H9 (cell line): ENCODE data around the gene PIP5KL1. TPM values are rescaled to one million over a fixed set of nuclear protein-coding genes. Genes with fewer than 3 reads are reported as not detected.

Experiments used
- DNase-seq: peaks from one replicate; pipeline ENCODE4 v3.0.0-alpha.2; 2017
- H2AFZ ChIP-seq: one replicate; pipeline ENCODE4 v1.6.1; 2013; ENCODE audit warnings: mild to moderate bottlenecking, low read length, control low read depth, moderate library complexity
- H2AK5ac ChIP-seq: 2 replicates; pipeline ENCODE4 v1.6.1; 2013; ENCODE audit warnings: low read length, control low read depth, mixed read lengths; ENCODE audit not compliant: insufficient read length
- H2BK120ac ChIP-seq: one replicate; pipeline ENCODE4 v1.6.1; 2013; ENCODE audit warnings: low read depth, mild to moderate bottlenecking, low read length, control low read depth, inconsistent platforms; ENCODE audit not compliant: poor library complexity, severe bottlenecking
- H2BK12ac ChIP-seq: 2 replicates; pipeline ENCODE4 v1.6.1; 2013; ENCODE audit warnings: low read length, control low read depth, mixed read lengths, low read depth; ENCODE audit not compliant: insufficient read length
- H2BK15ac ChIP-seq: 2 replicates; pipeline ENCODE4 v1.6.1; 2013; ENCODE audit warnings: low read depth, low read length, control low read depth
- H2BK20ac ChIP-seq: one replicate; pipeline ENCODE4 v1.6.1; 2013; ENCODE audit warnings: low read depth, mild to moderate bottlenecking, low read length, control low read depth, inconsistent platforms; ENCODE audit not compliant: poor library complexity, severe bottlenecking
- H2BK5ac ChIP-seq: 2 replicates; pipeline ENCODE4 v1.6.1; 2013; ENCODE audit warnings: low read length, control low read depth, mixed read lengths; ENCODE audit not compliant: insufficient read length
- H3K14ac ChIP-seq: 2 replicates; pipeline ENCODE4 v1.6.1; 2013; ENCODE audit warnings: low read length, control low read depth; ENCODE audit not compliant: insufficient read depth
- H3K18ac ChIP-seq: 2 replicates; pipeline ENCODE4 v1.6.1; 2013; ENCODE audit warnings: low read depth, mild to moderate bottlenecking, mixed read lengths, low read length, control low read depth; ENCODE audit not compliant: insufficient read length
- H3K23ac ChIP-seq: 2 replicates; pipeline ENCODE4 v1.6.1; 2013; ENCODE audit warnings: low read length, control low read depth, mixed read lengths, low read depth; ENCODE audit not compliant: insufficient read length
- H3K23me2 ChIP-seq: 2 replicates; pipeline ENCODE4 v1.6.1; 2013; ENCODE audit warnings: low read depth, mild to moderate bottlenecking, mixed read lengths, low read length, control low read depth; ENCODE audit not compliant: insufficient read length, poor library complexity, severe bottlenecking
- H3K27ac ChIP-seq: 2 replicates; pipeline ENCODE4 v1.5.1; 2013; ENCODE audit warnings: low read length, control low read depth, mixed read lengths, low read depth; ENCODE audit not compliant: insufficient read length
- H3K27me3 ChIP-seq: 2 replicates; pipeline ENCODE4 v1.6.1; 2013; ENCODE audit warnings: low read length, control low read depth, inconsistent platforms; ENCODE audit not compliant: insufficient read depth
- H3K4ac ChIP-seq: 2 replicates; pipeline ENCODE4 v1.6.1; 2013; ENCODE audit warnings: low read depth, mild to moderate bottlenecking, control low read depth, inconsistent platforms, low read length, moderate library complexity
- H3K4me1 ChIP-seq: 2 replicates; pipeline ENCODE4 v1.6.1; 2013; ENCODE audit warnings: low read length, control low read depth, inconsistent platforms; ENCODE audit not compliant: insufficient read depth
- H3K4me2 ChIP-seq: 2 replicates; pipeline ENCODE4 v1.6.1; 2013; ENCODE audit warnings: low read length, control low read depth, mixed read lengths; ENCODE audit not compliant: insufficient read length, insufficient read depth
- H3K56ac ChIP-seq: 2 replicates; pipeline ENCODE4 v1.6.1; 2013; ENCODE audit warnings: low read depth, mild to moderate bottlenecking, mixed read lengths, low read length, control low read depth; ENCODE audit not compliant: insufficient read length
- H3K79me1 ChIP-seq: 2 replicates; pipeline ENCODE4 v1.6.1; 2013; ENCODE audit warnings: low read depth, mild to moderate bottlenecking, moderate library complexity, low read length, control low read depth, inconsistent platforms; ENCODE audit not compliant: insufficient read depth, poor library complexity, severe bottlenecking
- H3K79me2 ChIP-seq: 2 replicates; pipeline ENCODE4 v1.6.1; 2013; ENCODE audit warnings: low read length, control low read depth, inconsistent platforms; ENCODE audit not compliant: insufficient read depth
- H3K9ac ChIP-seq: 2 replicates; pipeline ENCODE4 v1.6.1; 2013; ENCODE audit warnings: low read length, control low read depth, mixed read lengths; ENCODE audit not compliant: insufficient read length; ENCODE audit errors: extremely low read depth
- H3K9me3 ChIP-seq: one replicate; pipeline ENCODE4 v1.6.1; 2013; ENCODE audit warnings: low read depth, low read length, inconsistent platforms; ENCODE audit not compliant: control insufficient read depth
- H3T11ph ChIP-seq: one replicate; pipeline ENCODE4 v1.6.1; 2013; ENCODE audit warnings: mild to moderate bottlenecking, low read length, control low read depth, inconsistent platforms
- H4K20me1 ChIP-seq: one replicate; pipeline ENCODE4 v1.6.1; 2013; ENCODE audit not compliant: control insufficient read depth, insufficient read length, insufficient read depth
- H4K5ac ChIP-seq: 2 replicates; pipeline ENCODE4 v1.6.1; 2013; ENCODE audit warnings: low read depth, mild to moderate bottlenecking, mixed read lengths, low read length, control low read depth; ENCODE audit not compliant: insufficient read length
- H4K8ac ChIP-seq: replicated peaks from 2 replicates; pipeline ENCODE4 v1.6.1; 2013; ENCODE audit warnings: low read length, control low read depth, mixed read lengths, low read depth; ENCODE audit not compliant: insufficient read length
- H4K91ac ChIP-seq: 2 replicates; pipeline ENCODE4 v1.6.1; 2013; ENCODE audit warnings: low read depth, mild to moderate bottlenecking, moderate library complexity, mixed read lengths, low read length, control low read depth; ENCODE audit not compliant: insufficient read length
- H3K27ac Mint-ChIP-seq, 3 experiments: 2 replicates in 2 of 3; 3 replicates in 1 of 3; pipeline ENCODE4 v1.8.0; 2020 to 2021; ENCODE audit warnings: mixed read lengths in 3 of 3, mild to moderate bottlenecking in 1 of 3, moderate library complexity in 1 of 3
- H3K27me3 Mint-ChIP-seq: 2 replicates; pipeline ENCODE4 v1.8.0; 2021; ENCODE audit warnings: low read depth, mild to moderate bottlenecking, moderate library complexity, mixed read lengths
- H3K36me3 Mint-ChIP-seq, 3 experiments: 2 replicates in 2 of 3; 3 replicates in 1 of 3; pipeline ENCODE4 v1.8.0; 2020 to 2021; ENCODE audit warnings: low read depth in 3 of 3, mixed read lengths in 3 of 3; ENCODE audit not compliant: insufficient read depth in 1 of 3
- H3K4me1 Mint-ChIP-seq, 2 experiments: 2 replicates each; pipeline ENCODE4 v1.8.0; 2020; ENCODE audit warnings: mixed read lengths in 2 of 2
- H3K4me3 Mint-ChIP-seq, 2 experiments: 2 replicates in 1 of 2; 3 replicates in 1 of 2; pipeline ENCODE4 v1.8.0; 2020 to 2021; ENCODE audit warnings: mild to moderate bottlenecking in 2 of 2, mixed read lengths in 2 of 2, moderate library complexity in 1 of 2
- H3K9me3 Mint-ChIP-seq, 2 experiments: 2 replicates in 1 of 2; 3 replicates in 1 of 2; pipeline ENCODE4 v1.8.0; 2020; ENCODE audit warnings: mild to moderate bottlenecking in 2 of 2, mixed read lengths in 2 of 2, moderate library complexity in 1 of 2
- WGBS: extraction: QIAGEN DNeasy Blood & Tissue Kit; methylation state at CpG from one replicate; pipeline ENCODE4 v1.1.7; 2013; ENCODE audit warnings: missing lambda C conversion rate, low lambda C conversion rate, mixed read lengths; ENCODE audit not compliant: insufficient read length; ENCODE audit errors: extremely low coverage; 5-methylcytosine and 5-hydroxymethylcytosine counted together
- total RNA-seq: library from RNA; stranded (reverse); gene quantifications from 2 replicates; pipeline ENCODE4 v1.2.1, GENCODE V29; 2021
- TF ChIP-seq, protein P1 (sequence below): fragments of 200-600 bp; sonication (generic); conservative IDR thresholded peaks from 3 replicates; pipeline ENCODE4 v1.8.0; 2021; ENCODE audit warnings: antibody characterized with exemption, mild to moderate bottlenecking

Gene PIP5KL1
- total RNA-seq, 1 experiment from 2014 or later = 11.6 TPM

GRCh38 chr9:127925959-127926905 is 4.3 kb downstream of the PIP5KL1 start:
- peak overlapping the region; percentile 93 for H3K4me2 ChIP-seq
- peak overlapping the region; percentile 58 for H3K18ac ChIP-seq
- no peaks in the 10 kb centered on the region for H3K27me3 ChIP-seq
- H4K8ac ChIP-seq = no peak overlapping the region
- peak overlapping the region in 1 of 3 experiments; percentile 24; a peak in 1 of 7 replicates for H3K27ac Mint-ChIP-seq
- no peak overlapping the region for H3K27ac ChIP-seq
- no peaks in the 10 kb centered on the region for H3K9me3 ChIP-seq
- no peak overlapping the region for H2BK120ac ChIP-seq
- WGBS = no CpG with 5 or more reads among the region's 14 CpGs
- H3T11ph ChIP-seq = no peak overlapping the region
- TF ChIP-seq, protein P1, sequence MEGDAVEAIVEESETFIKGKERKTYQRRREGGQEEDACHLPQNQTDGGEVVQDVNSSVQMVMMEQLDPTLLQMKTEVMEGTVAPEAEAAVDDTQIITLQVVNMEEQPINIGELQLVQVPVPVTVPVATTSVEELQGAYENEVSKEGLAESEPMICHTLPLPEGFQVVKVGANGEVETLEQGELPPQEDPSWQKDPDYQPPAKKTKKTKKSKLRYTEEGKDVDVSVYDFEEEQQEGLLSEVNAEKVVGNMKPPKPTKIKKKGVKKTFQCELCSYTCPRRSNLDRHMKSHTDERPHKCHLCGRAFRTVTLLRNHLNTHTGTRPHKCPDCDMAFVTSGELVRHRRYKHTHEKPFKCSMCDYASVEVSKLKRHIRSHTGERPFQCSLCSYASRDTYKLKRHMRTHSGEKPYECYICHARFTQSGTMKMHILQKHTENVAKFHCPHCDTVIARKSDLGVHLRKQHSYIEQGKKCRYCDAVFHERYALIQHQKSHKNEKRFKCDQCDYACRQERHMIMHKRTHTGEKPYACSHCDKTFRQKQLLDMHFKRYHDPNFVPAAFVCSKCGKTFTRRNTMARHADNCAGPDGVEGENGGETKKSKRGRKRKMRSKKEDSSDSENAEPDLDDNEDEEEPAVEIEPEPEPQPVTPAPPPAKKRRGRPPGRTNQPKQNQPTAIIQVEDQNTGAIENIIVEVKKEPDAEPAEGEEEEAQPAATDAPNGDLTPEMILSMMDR = no peak
- H3K4ac ChIP-seq = no peak overlapping the region
- no peak overlapping the region for H2BK5ac ChIP-seq
- H2BK20ac ChIP-seq = no peak overlapping the region
- no peak overlapping the region for H2BK12ac ChIP-seq
- H3K14ac ChIP-seq = peak overlapping the region; percentile 10; the same call in 1 of the 2 replicates
- no peaks in the 10 kb centered on the region for H3K9me3 Mint-ChIP-seq
- H4K91ac ChIP-seq = no peak overlapping the region
- H4K5ac ChIP-seq = no peak overlapping the region
- peaks cover 2 to 6% (median 6%) of the 10 kb centered on the region in 3 experiments; a peak in 6 of 7 replicates for H3K36me3 Mint-ChIP-seq
- no peak overlapping the region for H2BK15ac ChIP-seq
- H3K9ac ChIP-seq = peak overlapping the region; percentile 48
- H3K79me2 ChIP-seq = no peaks in the 10 kb centered on the region
- no peak overlapping the region for H2AK5ac ChIP-seq
- H2AFZ ChIP-seq = no peak overlapping the region
- no peaks in the 10 kb centered on the region for H3K79me1 ChIP-seq
- H4K20me1 ChIP-seq = no peaks in the 10 kb centered on the region
- H3K27me3 Mint-ChIP-seq = peaks cover 38% of the 10 kb centered on the region
- H3K4me3 Mint-ChIP-seq = peak overlapping the region; percentile 92 to 97
- H3K23ac ChIP-seq = no peak overlapping the region
- peaks cover 2% of the 10 kb centered on the region; the same call in 1 of the 2 replicates for H3K4me1 ChIP-seq
- H3K23me2 ChIP-seq = peaks cover 16% of the 10 kb centered on the region
- no peak overlapping the region for H3K56ac ChIP-seq
- peaks cover 16 to 30% of the 10 kb centered on the region in 2 experiments for H3K4me1 Mint-ChIP-seq
- no peak for DNase-seq
